ENCODE data around the gene USP12.

The USP12 gene

DNA sequence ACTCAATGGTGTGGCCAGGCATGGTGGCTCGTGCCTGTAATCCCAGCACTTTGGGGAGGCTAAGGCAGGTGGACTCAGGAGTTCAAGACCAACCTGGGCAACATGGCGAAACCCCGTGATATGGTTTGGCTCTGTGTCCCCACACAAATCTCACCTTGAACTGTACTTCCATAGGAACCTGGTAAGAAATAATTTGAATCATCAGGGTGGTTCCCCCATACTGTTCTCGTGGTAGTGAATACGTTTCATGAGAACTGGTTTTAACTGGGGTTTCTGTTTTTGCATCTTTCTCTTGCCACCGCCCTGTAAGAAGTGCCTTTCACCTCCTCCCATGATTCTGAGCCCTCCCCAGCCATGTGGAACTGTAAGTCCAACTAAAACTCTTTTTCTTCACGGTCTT is 49.6 kb downstream of the USP12 start:
- DNase-seq (ENCODE audit: low spot score): no peak
- no peaks in the 10 kb centered on the region for H3K9me3 ChIP-seq (ENCODE audit: severe bottlenecking)
- H3K4me1 ChIP-seq (ENCODE audit: insufficient read depth, poor library complexity, severe bottlenecking): no peaks in the 10 kb centered on the region
- no peak overlapping the region for H3K4me3 ChIP-seq (ENCODE audit: severe bottlenecking)
- TF ChIP-seq, protein P1, sequence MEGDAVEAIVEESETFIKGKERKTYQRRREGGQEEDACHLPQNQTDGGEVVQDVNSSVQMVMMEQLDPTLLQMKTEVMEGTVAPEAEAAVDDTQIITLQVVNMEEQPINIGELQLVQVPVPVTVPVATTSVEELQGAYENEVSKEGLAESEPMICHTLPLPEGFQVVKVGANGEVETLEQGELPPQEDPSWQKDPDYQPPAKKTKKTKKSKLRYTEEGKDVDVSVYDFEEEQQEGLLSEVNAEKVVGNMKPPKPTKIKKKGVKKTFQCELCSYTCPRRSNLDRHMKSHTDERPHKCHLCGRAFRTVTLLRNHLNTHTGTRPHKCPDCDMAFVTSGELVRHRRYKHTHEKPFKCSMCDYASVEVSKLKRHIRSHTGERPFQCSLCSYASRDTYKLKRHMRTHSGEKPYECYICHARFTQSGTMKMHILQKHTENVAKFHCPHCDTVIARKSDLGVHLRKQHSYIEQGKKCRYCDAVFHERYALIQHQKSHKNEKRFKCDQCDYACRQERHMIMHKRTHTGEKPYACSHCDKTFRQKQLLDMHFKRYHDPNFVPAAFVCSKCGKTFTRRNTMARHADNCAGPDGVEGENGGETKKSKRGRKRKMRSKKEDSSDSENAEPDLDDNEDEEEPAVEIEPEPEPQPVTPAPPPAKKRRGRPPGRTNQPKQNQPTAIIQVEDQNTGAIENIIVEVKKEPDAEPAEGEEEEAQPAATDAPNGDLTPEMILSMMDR (IDR thresholded peaks at IDR 0.05; ENCODE audit: poor library complexity, severe bottlenecking): no peak
- ATAC-seq (ENCODE audit: low read depth): no peak
- no peaks in the 10 kb centered on the region for H3K27me3 ChIP-seq (ENCODE audit: insufficient read depth, poor library complexity, severe bottlenecking)
- no peaks in the 10 kb centered on the region; the same call in none of the 2 replicates for H3K36me3 ChIP-seq (ENCODE audit: low read depth)
- H3K27ac ChIP-seq (ENCODE audit: poor library complexity, severe bottlenecking): no peak overlapping the region

DNA sequence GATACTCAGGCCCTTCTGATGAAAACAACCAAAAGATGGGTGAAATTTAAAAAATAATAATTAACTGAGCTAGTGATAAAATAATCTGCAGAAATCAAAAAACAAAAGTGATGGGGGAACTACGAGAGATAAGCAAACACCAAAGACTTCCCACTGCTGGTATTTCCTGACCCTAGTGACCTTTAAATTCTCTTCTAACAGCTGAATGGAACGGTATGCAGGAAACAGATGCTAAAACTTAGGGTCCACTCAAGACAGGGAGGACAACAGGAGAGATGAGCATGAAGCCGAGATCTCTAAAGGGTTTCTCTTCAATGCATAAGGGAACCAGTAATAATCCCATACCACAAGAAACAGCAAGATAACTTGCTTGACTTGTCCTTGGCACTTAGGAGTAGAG is 50.8 kb downstream of the USP12 start:
- ATAC-seq (ENCODE audit: low read depth) (no peak), DNase-seq (ENCODE audit: low spot score) (no peak)
- H3K36me3 ChIP-seq (ENCODE audit: low read depth): peaks cover under 1% of the 10 kb centered on the region
- H3K9me3 ChIP-seq (ENCODE audit: severe bottlenecking): no peaks in the 10 kb centered on the region
- no peak overlapping the region for H3K4me3 ChIP-seq (ENCODE audit: severe bottlenecking)
- no peak overlapping the region for H3K27ac ChIP-seq (ENCODE audit: poor library complexity, severe bottlenecking)
- H3K27me3 ChIP-seq (ENCODE audit: insufficient read depth, poor library complexity, severe bottlenecking): no peaks in the 10 kb centered on the region
- no peaks in the 10 kb centered on the region for H3K4me1 ChIP-seq (ENCODE audit: insufficient read depth, poor library complexity, severe bottlenecking)
- TF ChIP-seq, protein P1 (IDR thresholded peaks at IDR 0.05; ENCODE audit: poor library complexity, severe bottlenecking): no peak

DNA sequence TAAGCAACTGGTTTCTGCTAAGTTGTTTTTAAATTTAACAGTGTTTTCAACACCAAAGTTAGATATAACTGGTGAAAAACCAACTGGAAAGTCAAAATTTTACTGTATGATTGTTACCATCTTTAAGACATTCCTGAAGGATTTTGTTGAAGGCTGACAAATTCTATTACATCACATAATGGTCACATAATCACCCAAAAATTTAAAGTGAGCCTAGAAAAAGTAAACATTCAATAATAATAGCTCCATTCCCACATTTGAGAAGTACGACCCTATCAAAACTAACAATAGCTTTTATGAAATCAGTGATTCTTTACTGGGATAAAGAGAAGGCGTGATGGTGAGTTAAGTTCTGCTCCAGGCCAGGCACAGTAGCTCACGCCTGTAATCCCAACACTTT is 51.6 kb downstream of the USP12 start:
- Histone ChIP-seq H3K36me3 (ENCODE audit: low read depth) (peaks cover 5% of the 10 kb centered on the region), H3K9me3 (ENCODE audit: severe bottlenecking) (no peaks in the 10 kb centered on the region), H3K27ac (ENCODE audit: poor library complexity, severe bottlenecking) (no peak overlapping the region), H3K4me1 (ENCODE audit: insufficient read depth, poor library complexity, severe bottlenecking) (no peaks in the 10 kb centered on the region), H3K4me3 (ENCODE audit: severe bottlenecking) (no peak overlapping the region), H3K27me3 (ENCODE audit: insufficient read depth, poor library complexity, severe bottlenecking) (no peaks in the 10 kb centered on the region)
- no peak for ATAC-seq (ENCODE audit: low read depth)
- no peak for DNase-seq (ENCODE audit: low spot score)
- TF ChIP-seq, protein P1 (IDR thresholded peaks at IDR 0.05; ENCODE audit: poor library complexity, severe bottlenecking): no peak

DNA sequence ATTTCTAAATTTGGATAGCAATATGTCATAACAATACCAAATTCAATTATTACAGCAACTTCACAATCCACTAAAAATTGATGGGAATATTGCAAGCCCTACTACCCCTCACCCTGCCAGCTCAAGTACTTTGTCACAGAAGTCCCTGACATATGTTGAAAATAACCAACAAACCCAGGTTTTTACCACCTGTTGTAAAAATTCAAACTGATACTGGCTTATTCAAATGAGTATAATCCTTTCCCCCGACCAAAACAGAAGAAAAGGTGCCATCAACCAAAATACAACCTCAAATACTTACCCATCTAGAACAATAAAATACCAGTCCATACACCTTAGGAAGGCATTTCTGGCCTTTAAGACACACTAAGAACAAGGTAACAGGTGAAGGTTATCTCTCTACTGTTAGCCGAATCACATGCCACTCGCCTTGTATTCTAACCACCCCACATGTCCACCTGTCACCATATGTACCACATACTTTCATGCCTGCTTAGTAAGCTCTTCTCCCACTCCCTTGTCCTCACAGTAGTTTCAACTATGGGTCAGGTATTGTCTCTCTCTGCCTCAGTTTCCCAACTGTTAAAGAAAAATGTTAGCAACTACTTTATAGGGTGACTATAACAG is 53.1 kb downstream of the USP12 start:
- no peak overlapping the region for H3K4me3 ChIP-seq (ENCODE audit: severe bottlenecking)
- DNase-seq (ENCODE audit: low spot score) (no peak), ATAC-seq (ENCODE audit: low read depth) (no peak)
- no peak overlapping the region for H3K27ac ChIP-seq (ENCODE audit: poor library complexity, severe bottlenecking)
- H3K4me1 ChIP-seq (ENCODE audit: insufficient read depth, poor library complexity, severe bottlenecking): no peaks in the 10 kb centered on the region
- peaks cover 5% of the 10 kb centered on the region; the same call in 1 of the 2 replicates for H3K36me3 ChIP-seq (ENCODE audit: low read depth)
- H3K9me3 ChIP-seq (ENCODE audit: severe bottlenecking): no peaks in the 10 kb centered on the region
- TF ChIP-seq, protein P1 (IDR thresholded peaks at IDR 0.05; ENCODE audit: poor library complexity, severe bottlenecking): no peak
- H3K27me3 ChIP-seq (ENCODE audit: insufficient read depth, poor library complexity, severe bottlenecking): no peaks in the 10 kb centered on the region

DNA sequence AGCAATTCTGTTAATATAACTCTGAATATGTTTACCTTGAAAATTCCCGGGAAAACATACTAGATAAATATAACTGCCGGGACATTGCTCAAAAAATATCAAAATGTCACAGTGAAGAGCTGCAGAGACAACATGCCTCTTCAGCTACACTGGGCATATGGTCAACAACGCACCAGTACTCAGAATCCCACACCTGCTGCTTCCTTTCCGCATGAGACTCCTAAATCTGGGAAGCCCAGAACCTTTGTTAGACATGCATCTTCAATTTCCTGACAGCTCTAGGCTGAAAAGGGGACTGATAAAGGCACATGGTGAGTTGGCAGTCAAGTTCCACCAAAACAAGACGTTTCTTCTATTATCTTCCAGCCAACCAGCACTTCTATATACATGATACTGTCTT is 53.7 kb downstream of the USP12 start:
- Histone ChIP-seq H3K4me3 (ENCODE audit: severe bottlenecking) (no peak overlapping the region), H3K4me1 (ENCODE audit: insufficient read depth, poor library complexity, severe bottlenecking) (no peaks in the 10 kb centered on the region), H3K36me3 (ENCODE audit: low read depth) (peaks cover 5% of the 10 kb centered on the region; the same call in 1 of the 2 replicates), H3K27ac (ENCODE audit: poor library complexity, severe bottlenecking) (no peak overlapping the region), H3K9me3 (ENCODE audit: severe bottlenecking) (no peaks in the 10 kb centered on the region), H3K27me3 (ENCODE audit: insufficient read depth, poor library complexity, severe bottlenecking) (no peaks in the 10 kb centered on the region)
- TF ChIP-seq, protein P1 (IDR thresholded peaks at IDR 0.05; ENCODE audit: poor library complexity, severe bottlenecking): no peak
- ATAC-seq (ENCODE audit: low read depth) (no peak), DNase-seq (ENCODE audit: low spot score) (no peak)

Data from RWPE2 (cell line).